ENCODE measurements around the gene HOXB5.

Gene HOXB5

DNA sequence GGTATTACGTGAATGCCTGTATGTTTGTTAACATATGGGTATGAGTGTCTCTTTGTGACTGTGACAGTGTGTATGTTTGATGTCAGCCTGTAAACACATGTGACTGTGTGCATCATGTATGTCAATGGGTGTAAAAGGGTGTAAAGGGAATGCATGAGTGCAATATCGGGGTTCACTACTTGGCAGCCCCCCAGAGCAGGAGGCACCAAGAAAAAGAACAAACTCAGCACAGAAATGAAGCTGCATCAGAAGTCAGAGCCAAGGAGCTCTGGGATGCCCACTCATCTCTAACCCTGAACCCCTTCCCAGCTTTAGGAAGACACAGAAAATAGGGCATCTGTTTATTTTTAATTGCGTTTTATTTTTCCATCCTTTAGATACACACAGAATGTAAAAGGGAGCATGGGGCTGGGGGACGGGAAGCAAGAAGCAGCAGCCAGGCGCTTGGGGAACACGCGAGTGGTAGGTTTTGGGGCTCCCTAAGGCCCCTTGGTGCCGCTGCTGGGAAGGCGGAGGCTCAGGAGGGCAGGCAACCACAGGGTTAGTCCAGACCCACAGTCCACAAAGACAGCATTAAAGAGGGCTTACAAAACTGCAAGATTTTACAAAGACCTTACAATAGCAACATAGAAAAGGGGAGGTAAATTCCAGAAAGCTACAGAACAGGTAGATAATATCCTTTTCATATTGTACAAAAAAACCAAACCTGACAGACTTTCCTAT, 13.5 kb upstream of the HOXB5 start:
- peaks cover 14% of the 10 kb centered on the region for H3K79me1 ChIP-seq (replicated peaks; ENCODE audit: low read length, poor library complexity, severe bottlenecking)

DNA sequence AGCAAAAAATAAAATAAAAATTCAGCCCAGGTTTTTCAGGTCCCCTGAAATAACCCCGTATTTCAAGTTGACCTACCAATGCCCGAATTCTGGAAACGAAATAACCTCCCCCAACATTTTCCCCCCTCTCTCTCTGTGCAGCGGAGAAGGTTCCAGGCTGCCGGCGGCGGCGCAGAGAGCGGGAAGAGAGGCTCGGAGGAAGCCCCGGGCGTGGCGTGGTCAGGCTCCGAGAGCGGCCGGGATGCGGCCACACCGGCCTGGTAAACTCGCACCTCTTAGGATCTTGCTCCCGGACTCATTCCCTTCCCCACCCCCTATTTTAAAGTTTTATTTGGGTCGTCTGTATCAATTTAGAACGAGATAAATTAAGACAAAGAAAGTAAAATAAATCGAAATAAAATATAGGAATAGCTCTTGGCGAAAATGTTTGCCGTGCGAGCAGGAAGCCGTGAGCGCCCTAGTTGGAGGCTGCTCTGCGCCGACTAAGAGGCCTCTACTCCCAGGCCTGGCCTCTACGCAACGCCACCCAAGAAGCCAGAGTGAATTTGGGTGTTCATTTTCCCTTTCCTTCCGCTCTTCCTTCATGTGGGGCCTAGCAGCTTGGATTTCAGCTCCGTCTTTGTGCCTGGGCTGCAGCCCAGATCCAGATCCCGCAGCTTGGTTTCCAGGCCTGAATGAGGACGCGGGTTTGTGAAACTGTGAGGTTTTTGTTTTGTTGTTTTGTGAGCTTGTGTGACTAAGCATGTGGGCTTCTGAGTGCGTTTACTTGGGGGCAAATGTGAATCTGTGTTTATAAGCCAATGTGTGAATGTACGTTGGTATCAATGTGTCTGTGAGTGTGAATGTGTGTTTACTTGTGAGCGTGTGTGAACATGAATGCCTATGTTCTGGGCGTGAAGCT, 12.7 kb upstream of the HOXB5 start:
- H2BK120ac ChIP-seq (ENCODE audit: low read depth, low read length), result peak overlapping the region; percentile 96
- H3K4me3 ChIP-seq (ENCODE audit: insufficient read depth in 1 of 2, low read depth in 1 of 2, low read length in 2 of 2), result peak overlapping the region in 1 of 2 experiments; percentile 23
- no peak overlapping the region for H2BK5ac ChIP-seq (ENCODE audit: low read depth, low read length, poor library complexity, severe bottlenecking)
- WGBS, result 12% methylated on average over 30 of the region's 41 CpGs
- H3K27me3 ChIP-seq (ENCODE audit: control insufficient read depth in 1 of 2, insufficient read depth in 1 of 2, low read length in 2 of 2), result peaks cover 0 to 7% of the 10 kb centered on the region in 2 experiments
- peak overlapping the region; percentile 66 for H4K8ac ChIP-seq (ENCODE audit: low read length)
- H3K4ac ChIP-seq (ENCODE audit: low read depth in 1 of 2, low read length in 2 of 2), result peak overlapping the region; percentile 47 to 95
- H3K9ac ChIP-seq (ENCODE audit: low read length), result peak overlapping the region; percentile 96
- no peaks in the 10 kb centered on the region for H3K9me3 ChIP-seq (ENCODE audit: control insufficient read depth, low read length)
- no peak overlapping the region for H3K27ac ChIP-seq (ENCODE audit: low read length, poor library complexity, severe bottlenecking)
- H3K79me1 ChIP-seq (replicated peaks; ENCODE audit: low read length, poor library complexity, severe bottlenecking), result peaks cover 14% of the 10 kb centered on the region
- H3K14ac ChIP-seq (ENCODE audit: low read length in 2 of 2), result peak overlapping the region; percentile 51 to 82
- H2AK5ac ChIP-seq (ENCODE audit: low read length, severe bottlenecking), result no peak overlapping the region
- peaks cover 20% of the 10 kb centered on the region for H3K4me1 ChIP-seq (ENCODE audit: control insufficient read depth, insufficient read depth, low read depth, low read length)
- DNase-seq, result peak; percentile 92
- H4K91ac ChIP-seq (ENCODE audit: low read length), result peak overlapping the region; percentile 70
- peak overlapping the region; percentile 89 to 97 for H3K18ac ChIP-seq (ENCODE audit: low read depth in 1 of 2, low read length in 2 of 2)
- peaks cover 5 to 13% of the 10 kb centered on the region in 2 experiments for H3K36me3 ChIP-seq (ENCODE audit: control insufficient read depth in 1 of 2, insufficient read depth in 2 of 2, low read depth in 1 of 2, low read length in 2 of 2)
- H2BK15ac ChIP-seq (ENCODE audit: low read depth, poor library complexity, severe bottlenecking), result peak overlapping the region; percentile 60
- H3K23ac ChIP-seq (ENCODE audit: low read length in 2 of 2), result peak overlapping the region in 1 of 2 experiments; percentile 34
- peak overlapping the region; percentile 34 to 73 for H2BK12ac ChIP-seq (ENCODE audit: low read length in 2 of 2)
- no peak overlapping the region for H3K4me2 ChIP-seq (ENCODE audit: low read length, poor library complexity, severe bottlenecking)
- no peak overlapping the region for H2AFZ ChIP-seq (ENCODE audit: low read depth, low read length)

More for the DNA sequence above, 13.5 kb upstream of the HOXB5 start:
- DNase-seq, result peak; percentile 21
- Histone ChIP-seq H3K14ac (ENCODE audit: low read length in 2 of 2) (peak overlapping the region in 1 of 2 experiments; percentile 79), H2BK5ac (ENCODE audit: low read depth, low read length, poor library complexity, severe bottlenecking) (no peak overlapping the region), H2AK5ac (ENCODE audit: low read length, severe bottlenecking) (no peak overlapping the region), H2BK12ac (ENCODE audit: low read length in 2 of 2) (peak overlapping the region in 1 of 2 experiments; percentile 83), H3K36me3 (ENCODE audit: control insufficient read depth in 1 of 2, insufficient read depth in 2 of 2, low read depth in 1 of 2, low read length in 2 of 2) (peaks cover 5 to 13% of the 10 kb centered on the region in 2 experiments), H3K9ac (ENCODE audit: low read length) (peak overlapping the region; percentile 96), H3K4me2 (ENCODE audit: low read length, poor library complexity, severe bottlenecking) (no peak overlapping the region), H3K9me3 (ENCODE audit: control insufficient read depth, low read length) (no peaks in the 10 kb centered on the region), H4K91ac (ENCODE audit: low read length) (peak overlapping the region; percentile 35), H2BK15ac (ENCODE audit: low read depth, poor library complexity, severe bottlenecking) (no peak overlapping the region), H3K27me3 (ENCODE audit: control insufficient read depth in 1 of 2, insufficient read depth in 1 of 2, low read length in 2 of 2) (peaks cover 0 to 7% of the 10 kb centered on the region in 2 experiments), H4K8ac (ENCODE audit: low read length) (peak overlapping the region; percentile 36), H2BK120ac (ENCODE audit: low read depth, low read length) (peak overlapping the region; percentile 39), H2AFZ (ENCODE audit: low read depth, low read length) (no peak overlapping the region), H3K4me3 (ENCODE audit: insufficient read depth in 1 of 2, low read depth in 1 of 2, low read length in 2 of 2) (peak overlapping the region in 1 of 2 experiments; percentile 23), H3K27ac (ENCODE audit: low read length, poor library complexity, severe bottlenecking) (no peak overlapping the region), H3K4me1 (ENCODE audit: control insufficient read depth, insufficient read depth, low read depth, low read length) (peaks cover 20% of the 10 kb centered on the region), H3K18ac (ENCODE audit: low read depth in 1 of 2, low read length in 2 of 2) (peak overlapping the region; percentile 89 to 97), H3K23ac (ENCODE audit: low read length in 2 of 2) (peak overlapping the region in 1 of 2 experiments; percentile 34), H3K4ac (ENCODE audit: low read depth in 1 of 2, low read length in 2 of 2) (peak overlapping the region in 1 of 2 experiments; percentile 95)
- WGBS, result 36% methylated on average over 8 of the region's 9 CpGs

DNA sequence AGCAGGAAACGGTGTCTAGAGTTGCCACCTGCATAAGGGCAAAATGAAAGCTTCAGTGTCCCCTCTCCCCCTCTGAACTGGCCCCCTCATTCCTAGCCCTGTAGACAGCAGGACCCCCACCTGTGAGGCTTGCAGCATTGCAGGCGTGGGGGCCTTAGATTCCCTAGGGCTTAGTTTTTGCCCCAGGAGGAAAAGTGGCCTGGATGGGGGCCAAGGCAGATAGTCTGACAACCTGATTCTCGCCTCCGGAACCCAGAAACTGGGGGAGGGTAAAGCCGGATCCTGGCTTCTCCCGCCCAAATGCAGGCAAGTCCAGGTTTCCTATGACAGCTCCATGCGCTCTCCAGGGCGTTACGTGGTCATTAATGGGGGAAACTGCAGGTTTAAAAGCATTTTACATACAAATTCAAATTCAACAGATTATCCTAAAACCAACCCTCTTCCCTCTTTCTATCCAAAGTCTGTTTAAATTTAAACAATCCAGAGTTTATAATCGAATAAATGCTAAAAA, 11.9 kb upstream of the HOXB5 start:
- H3K4me1 ChIP-seq (ENCODE audit: control insufficient read depth, insufficient read depth, low read depth, low read length), result peaks cover 24% of the 10 kb centered on the region
- peak overlapping the region in 1 of 2 experiments; percentile 92 for H3K4me3 ChIP-seq (ENCODE audit: insufficient read depth in 1 of 2, low read depth in 1 of 2, low read length in 2 of 2)
- no peak overlapping the region for H2AFZ ChIP-seq (ENCODE audit: low read depth, low read length)
- peak overlapping the region; percentile 47 for H2BK5ac ChIP-seq (ENCODE audit: low read depth, low read length, poor library complexity, severe bottlenecking)
- H2BK120ac ChIP-seq (ENCODE audit: low read depth, low read length), result no peak overlapping the region
- H3K9ac ChIP-seq (ENCODE audit: low read length), result peak overlapping the region; percentile 96
- no peaks in the 10 kb centered on the region for H3K9me3 ChIP-seq (ENCODE audit: control insufficient read depth, low read length)
- H4K91ac ChIP-seq (ENCODE audit: low read length), result peak overlapping the region; percentile 45
- H3K79me1 ChIP-seq (replicated peaks; ENCODE audit: low read length, poor library complexity, severe bottlenecking), result peaks cover 14% of the 10 kb centered on the region
- H2BK12ac ChIP-seq (ENCODE audit: low read length in 2 of 2), result peak overlapping the region in 1 of 2 experiments; percentile 98
- H3K14ac ChIP-seq (ENCODE audit: low read length in 2 of 2), result peak overlapping the region in 1 of 2 experiments; percentile 85
- H3K4me2 ChIP-seq (ENCODE audit: low read length, poor library complexity, severe bottlenecking), result peak overlapping the region; percentile 65
- H2AK5ac ChIP-seq (ENCODE audit: low read length, severe bottlenecking), result peak overlapping the region; percentile 84
- H3K18ac ChIP-seq (ENCODE audit: low read depth in 1 of 2, low read length in 2 of 2), result peak overlapping the region; percentile 65 to 94
- H3K36me3 ChIP-seq (ENCODE audit: control insufficient read depth in 1 of 2, insufficient read depth in 2 of 2, low read depth in 1 of 2, low read length in 2 of 2), result peaks cover 5 to 13% of the 10 kb centered on the region in 2 experiments
- H3K27ac ChIP-seq (ENCODE audit: low read length, poor library complexity, severe bottlenecking), result peak overlapping the region; percentile 95
- WGBS, result 2% methylated on average over 10 of the region's 10 CpGs
- H3K4ac ChIP-seq (ENCODE audit: low read depth in 1 of 2, low read length in 2 of 2), result peak overlapping the region; percentile 16 to 99
- peaks cover 0 to 7% of the 10 kb centered on the region in 2 experiments for H3K27me3 ChIP-seq (ENCODE audit: control insufficient read depth in 1 of 2, insufficient read depth in 1 of 2, low read length in 2 of 2)
- no peak for DNase-seq
- no peak overlapping the region for H2BK15ac ChIP-seq (ENCODE audit: low read depth, poor library complexity, severe bottlenecking)
- H3K23ac ChIP-seq (ENCODE audit: low read length in 2 of 2), result peak overlapping the region in 1 of 2 experiments; percentile 55
- H4K8ac ChIP-seq (ENCODE audit: low read length), result no peak overlapping the region
